ENCODE results near the gene MYO7A. TPM values are rescaled to one million over a fixed set of nuclear protein-coding genes. Genes with fewer than 3 reads are reported as not detected.

The MYO7A gene
- total and polyA plus RNA-seq, 2 of the 8 experiments (the other 6 are each of a cell fraction or from before 2014, with no cell fraction given), result 1.5 to 1.9 TPM

- Histone ChIP-seq H3K79me2 (ENCODE audit: control insufficient read depth in 1 of 2, insufficient read depth in 2 of 2, low read length in 2 of 2) (no peaks in the 10 kb centered on the region), H3K9me3 (ENCODE audit: insufficient read depth in 2 of 2, low read depth in 1 of 2, low read length in 1 of 2) (no peaks in the 10 kb centered on the region), H3K18ac (ENCODE audit: extremely low read depth, low read length) (peak overlapping the region; percentile 66; the same call in 1 of the 2 replicates), H3K36me3 (ENCODE audit: control insufficient read depth in 2 of 4, insufficient read depth in 4 of 4, low read length in 3 of 4) (no peaks in the 10 kb centered on the region), H3K27me3 (replicated peaks in 1 of 4; ENCODE audit: control insufficient read depth in 3 of 4, extremely low read depth in 1 of 4, insufficient read depth in 3 of 4, low read length in 3 of 4) (peaks cover 0 to 3% (median 0%) of the 10 kb centered on the region in 4 experiments; a peak in 1 of 7 replicates), H2BK5ac (ENCODE audit: low read depth, low read length) (peak overlapping the region; percentile 76; the same call in 1 of the 2 replicates), H3K4me3 (ENCODE audit: extremely low read depth in 1 of 4, insufficient read depth in 2 of 4, low read depth in 3 of 4, low read length in 4 of 4) (peak overlapping the region in 1 of 4 experiments; percentile 32; a peak in 1 of 8 replicates), H4K8ac (ENCODE audit: extremely low read depth, insufficient read depth, low read length) (no peak overlapping the region), H4K5ac (ENCODE audit: insufficient read length, low read depth, low read length) (peak overlapping the region; percentile 48), H2BK20ac (ENCODE audit: low read length) (peak overlapping the region; percentile 97), H3K4me2 (ENCODE audit: insufficient read depth in 1 of 2, low read depth in 2 of 2, low read length in 2 of 2) (peak overlapping the region; percentile 29 to 58; a peak in 1 of 4 replicates), H3K4ac (replicated peaks; ENCODE audit: insufficient read length, low read depth, low read length) (peak overlapping the region; percentile 55), H2AFZ (ENCODE audit: low read length) (no peak overlapping the region), H4K91ac (replicated peaks; ENCODE audit: insufficient read length, low read length) (peak overlapping the region; percentile 94), H3K23ac (ENCODE audit: insufficient read length) (no peak overlapping the region), H3K4me1 (replicated peaks in 1 of 4; ENCODE audit: control insufficient read depth in 3 of 4, insufficient read depth in 4 of 4, low read length in 3 of 4) (peaks cover 20 to 56% (median 32%) of the 10 kb centered on the region in 4 experiments), H3K14ac (ENCODE audit: insufficient read length) (no peak overlapping the region), H2BK12ac (ENCODE audit: low read depth, low read length) (peak overlapping the region; percentile 99; the same call in 1 of the 2 replicates), H4K20me1 (replicated peaks in 1 of 2; ENCODE audit: control insufficient read depth in 1 of 2, insufficient read depth in 2 of 2, low read length in 2 of 2) (no peaks in the 10 kb centered on the region), H3K27ac (ENCODE audit: low read depth, low read length) (no peak overlapping the region), H3K79me1 (ENCODE audit: low read depth, low read length) (no peaks in the 10 kb centered on the region), H2BK15ac (ENCODE audit: low read length) (peak overlapping the region; percentile 99; the same call in 1 of the 2 replicates), H2BK120ac (replicated peaks; ENCODE audit: low read depth, low read length) (peak overlapping the region; percentile 18), H3K56ac (replicated peaks; ENCODE audit: insufficient read length, low read depth, low read length) (no peak overlapping the region), H3K23me2 (ENCODE audit: low read depth, low read length) (no peaks in the 10 kb centered on the region), H3K9ac (replicated peaks in 1 of 4; ENCODE audit: extremely low read depth in 1 of 4, low read depth in 3 of 4, low read length in 3 of 4) (no peak overlapping the region), H2AK5ac (ENCODE audit: low read depth, low read length) (peak overlapping the region; percentile 94)
- TF ChIP-seq ATF2 (IDR thresholded peaks at IDR 0.05; ENCODE audit: low read length) (no peak), SP1 (IDR thresholded peaks at IDR 0.05; ENCODE audit: low read depth, low read length) (no peak), MAX (IDR thresholded peaks at IDR 0.05) (no peak), E2F6 (IDR thresholded peaks at IDR 0.05) (no peak), TAF7 (optimal IDR thresholded peaks at IDR 0.05; ENCODE audit: borderline replicate concordance, low read depth, low read length) (no peak), ZNF274 (IDR thresholded peaks at IDR 0.05; ENCODE audit: borderline replicate concordance, extremely low read depth, low read length) (no peak), HDAC2 (IDR thresholded peaks at IDR 0.05; ENCODE audit: borderline replicate concordance in 1 of 2, low read depth in 2 of 2, low read length in 2 of 2) (no peak), GTF2F1 (IDR thresholded peaks at IDR 0.05; ENCODE audit: borderline replicate concordance, low read depth, low read length) (no peak), YY1 (IDR thresholded peaks at IDR 0.05; ENCODE audit: low read depth, low read length) (no peak), BACH1 (IDR thresholded peaks at IDR 0.05; ENCODE audit: low read length) (no peak), POLR2A (IDR thresholded peaks at IDR 0.05; ENCODE audit: control extremely low read depth in 1 of 2, low read depth in 2 of 2, low read length in 2 of 2) (no peak)
- POLR2A ChIA-PET (ENCODE audit: partially characterized antibody), result interaction anchor here (0.9 to 1.0 kb wide), 3 partner anchors 11 to 23 kb away, joined by 3 to 4 read pairs (median 3); no protein-coding TSS in a partner anchor
- no peak for FAIRE-seq
- CTCF ChIA-PET (ENCODE audit: partially characterized antibody), result interaction anchor here (0.9 to 15.1 kb wide), 13 partner anchors 11 to 130 kb away, joined by 3 to 187 read pairs (median 4); partner anchors contain the start of gene MYO7A
- no peak for DNase-seq (ENCODE audit: low read depth in 1 of 2, low spot score in 2 of 2)
- WGBS, 2 experiments (ENCODE audit: extremely low coverage in 1 of 2, insufficient coverage in 1 of 2, insufficient read length in 1 of 2, insufficient replicate concordance in 2 of 2, low coverage in 1 of 2, low lambda C conversion rate in 2 of 2, missing lambda C conversion rate in 1 of 2), result 86% methylated on average over 8 of the region's 8 CpGs; no CpG with 5 or more reads in 1 of the 2 experiments
These were observed 43.2 kb downstream of the MYO7A start for GRCh38 chr11:77171254-77171653.
